ENCODE data around the gene PIK3IP1.
"Not testable (repeated sequence)": the region's sequence is repeated elsewhere in the genome, so short reads cannot be mapped to it uniquely, and the experiment has no call there.

Gene PIK3IP1, protein sequence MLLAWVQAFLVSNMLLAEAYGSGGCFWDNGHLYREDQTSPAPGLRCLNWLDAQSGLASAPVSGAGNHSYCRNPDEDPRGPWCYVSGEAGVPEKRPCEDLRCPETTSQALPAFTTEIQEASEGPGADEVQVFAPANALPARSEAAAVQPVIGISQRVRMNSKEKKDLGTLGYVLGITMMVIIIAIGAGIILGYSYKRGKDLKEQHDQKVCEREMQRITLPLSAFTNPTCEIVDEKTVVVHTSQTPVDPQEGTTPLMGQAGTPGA

DNA sequence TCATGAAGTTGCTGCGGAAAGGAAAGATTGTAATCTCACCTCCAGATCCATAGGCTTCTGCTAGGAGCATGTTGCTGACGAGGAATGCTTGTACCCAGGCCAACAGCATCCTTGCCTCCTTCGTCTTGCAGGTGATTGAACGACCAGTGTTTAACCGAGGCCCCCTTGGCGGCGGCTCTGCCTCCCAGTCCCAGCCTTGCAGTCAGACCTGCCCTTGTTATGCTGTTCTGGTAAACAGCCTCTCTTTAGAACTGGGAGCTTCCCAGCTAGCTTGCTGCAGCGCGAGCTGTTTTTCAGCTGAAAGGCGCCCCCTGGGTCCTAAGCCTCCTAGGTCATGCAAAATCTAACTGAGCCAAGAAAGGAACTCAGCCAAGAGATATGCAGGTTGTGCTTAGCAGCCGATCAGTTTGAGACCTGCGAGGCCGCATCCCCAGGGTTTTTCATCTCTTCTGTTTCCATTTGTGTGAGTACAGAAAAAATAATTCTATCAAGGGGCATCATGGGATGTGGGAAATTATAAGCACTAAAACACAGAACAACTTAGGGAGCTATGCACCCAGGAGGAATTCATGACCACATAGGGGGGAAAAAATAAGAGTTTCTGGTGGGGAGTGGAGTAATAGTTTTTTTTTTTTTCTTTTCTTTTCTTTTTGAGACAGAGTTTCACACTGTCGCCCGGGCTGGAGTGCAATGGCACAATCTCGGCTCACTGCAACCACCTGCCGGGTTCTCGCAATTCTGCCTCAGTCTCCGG, at the start of gene PIK3IP1:
Gene PIK3IP1, minus strand, starts transcription at position 253 of the 754 bp plus-strand sequence. Its CDS starts 144 bp downstream, at position 109.
- DNase-seq (ENCODE audit: low read depth in 2 of 2) = peak; percentile 70 to 80

DNA sequence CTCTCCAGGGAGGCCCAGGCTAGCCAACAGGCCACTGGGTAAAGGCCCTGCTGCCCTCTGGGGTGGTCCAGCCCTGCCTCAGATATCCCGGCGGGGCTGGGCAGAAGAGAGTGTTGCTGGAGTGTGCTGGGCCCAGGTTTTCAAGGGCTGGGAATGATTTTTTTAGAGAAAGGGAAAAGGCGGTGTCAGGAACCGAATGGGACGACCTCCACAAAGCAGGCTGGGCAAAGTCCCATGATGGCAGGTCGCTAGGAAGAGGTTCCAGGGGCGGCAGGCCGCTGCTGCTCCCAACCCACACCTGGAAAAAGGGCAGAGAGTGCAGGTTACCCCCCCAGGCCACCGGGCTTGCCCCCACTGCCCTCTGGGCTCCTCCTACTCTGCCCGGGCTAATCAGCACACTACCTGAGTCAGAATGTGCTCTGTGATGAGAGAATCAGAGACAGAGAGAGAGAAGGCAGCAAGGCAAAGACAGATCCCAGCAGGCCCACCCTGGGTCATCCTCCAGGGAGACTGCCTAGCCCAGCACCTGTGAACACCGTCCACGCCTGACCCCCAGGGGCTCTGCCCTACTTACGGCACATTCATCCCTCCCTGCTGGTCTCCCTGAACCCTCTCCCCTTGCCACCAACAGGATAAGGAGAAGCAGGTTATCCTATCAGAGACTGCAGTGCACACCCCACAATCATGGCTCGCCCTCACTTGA, 49.2 kb upstream of the PIK3IP1 start:
- no peak for DNase-seq (ENCODE audit: low read depth in 2 of 2)

DNA sequence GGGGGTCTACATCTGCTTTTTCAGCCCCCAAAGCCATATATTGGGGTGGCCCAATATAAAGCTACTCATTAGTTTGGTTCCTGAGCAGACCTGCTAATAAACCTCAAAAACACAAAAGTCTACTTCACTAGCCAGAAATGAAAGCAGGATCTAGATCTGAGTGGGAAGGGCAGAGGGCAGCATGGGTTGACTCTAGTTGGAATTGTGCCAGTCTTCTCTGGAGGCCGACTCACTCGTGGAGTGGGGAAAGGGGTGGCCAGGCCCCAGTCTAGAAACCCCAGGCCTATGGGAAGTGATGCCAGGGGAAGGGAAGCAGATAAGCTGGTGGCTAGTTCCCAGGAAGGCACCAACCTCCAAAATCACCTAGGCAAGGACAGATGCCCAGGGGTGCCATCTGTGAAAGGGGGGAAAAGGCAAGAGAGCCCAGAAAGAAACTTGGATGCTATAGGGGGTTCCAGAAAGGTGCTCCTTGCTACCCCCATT, 48.5 kb upstream of the PIK3IP1 start:
- DNase-seq (ENCODE audit: low read depth in 2 of 2) = no peak

DNA sequence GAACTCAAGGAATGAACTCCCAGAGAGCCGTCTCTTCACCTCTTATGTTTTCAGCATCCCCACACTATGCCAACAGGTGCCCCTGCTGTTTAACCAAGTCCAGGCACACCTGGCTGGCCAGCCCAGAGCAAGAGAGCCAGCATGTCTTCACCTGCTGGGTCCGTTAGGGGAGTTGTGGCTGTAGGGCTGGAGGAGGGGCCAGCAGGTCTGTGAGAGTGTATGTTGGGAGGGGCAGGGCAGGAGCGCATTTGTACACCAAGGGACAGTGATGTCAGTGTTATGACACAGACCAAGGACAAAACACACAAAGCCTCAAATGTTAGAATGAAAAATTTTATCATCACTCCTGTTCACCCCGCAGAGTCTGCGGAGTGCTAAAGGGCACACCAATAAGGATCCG, 48.1 kb upstream of the PIK3IP1 start:
- DNase-seq (ENCODE audit: low read depth in 2 of 2) = no peak

DNA sequence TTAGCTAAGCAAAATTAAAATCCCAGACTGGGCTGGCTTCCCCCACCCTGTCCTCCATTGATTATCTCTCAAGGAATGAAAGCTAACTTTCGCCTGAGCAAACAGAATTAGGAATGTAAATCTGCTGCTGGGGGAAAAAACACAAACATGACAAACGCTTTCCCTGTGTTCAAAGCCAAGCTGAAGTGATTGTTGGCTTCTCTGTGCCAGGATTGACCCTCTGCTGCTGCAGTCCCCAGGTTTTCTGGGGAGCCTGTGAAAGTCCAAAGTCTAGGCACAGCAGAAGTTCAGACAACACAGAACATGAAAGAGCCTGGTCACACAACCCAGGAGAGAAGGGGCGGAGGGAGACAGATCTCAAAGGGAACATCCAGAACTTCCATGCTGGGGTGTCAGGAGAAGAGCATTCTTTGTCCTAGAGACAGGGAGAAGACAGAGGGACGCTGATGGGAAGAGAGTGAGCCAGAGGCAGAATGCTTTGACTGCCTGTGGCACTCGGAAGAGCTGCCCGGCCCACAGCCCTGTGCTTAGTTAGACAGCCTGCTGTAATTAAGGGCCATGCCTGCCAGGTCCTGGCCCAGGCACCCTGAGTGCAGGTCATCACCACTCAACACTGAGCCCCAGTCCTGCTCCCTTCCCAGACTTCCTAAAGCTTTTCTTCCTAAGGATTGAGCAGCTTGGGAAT, 47.0 kb upstream of the PIK3IP1 start:
- no peak for DNase-seq (ENCODE audit: low read depth in 2 of 2)

DNA sequence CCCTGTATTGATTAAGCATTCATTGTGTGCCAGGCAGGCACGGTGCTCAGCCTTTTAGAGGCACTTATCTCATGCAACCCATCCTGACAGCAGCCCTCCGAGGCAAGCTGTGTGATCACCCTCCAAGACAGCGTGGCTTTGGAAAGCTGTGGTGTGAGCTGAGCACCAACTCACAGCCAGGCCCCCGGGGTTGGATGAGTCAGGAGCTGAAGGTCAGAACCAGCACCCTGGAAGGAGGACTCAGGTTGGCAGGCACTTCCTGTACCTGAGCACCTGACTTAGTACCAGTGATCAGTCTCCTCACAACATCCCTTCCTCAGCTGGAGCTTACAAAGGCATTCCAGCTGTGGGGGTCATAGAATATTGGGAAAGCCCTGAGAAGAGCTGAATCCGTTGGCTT, 44.9 kb upstream of the PIK3IP1 start:
- DNase-seq (ENCODE audit: low read depth in 2 of 2) = no peak

DNA sequence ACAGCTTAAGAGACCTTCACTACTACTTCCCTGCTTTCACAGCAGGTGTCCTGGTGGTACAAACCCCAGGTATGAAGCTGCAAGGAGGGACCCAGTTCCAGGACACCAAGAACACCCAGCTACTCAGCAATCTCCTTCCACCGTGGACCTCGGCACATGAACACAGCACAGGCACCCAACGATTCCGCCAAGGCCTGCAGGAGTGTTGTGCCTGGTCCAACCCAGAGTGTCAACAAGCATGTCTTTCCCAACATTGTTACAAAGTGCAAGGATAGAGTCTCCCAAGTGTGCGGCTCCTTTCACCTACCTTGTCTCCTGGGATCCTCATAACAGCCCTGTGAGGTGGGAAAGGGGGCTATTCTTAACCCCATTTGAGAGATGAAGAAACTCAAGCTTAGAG, 42.0 kb upstream of the PIK3IP1 start:
- no peak for DNase-seq (ENCODE audit: low read depth in 2 of 2)

DNA sequence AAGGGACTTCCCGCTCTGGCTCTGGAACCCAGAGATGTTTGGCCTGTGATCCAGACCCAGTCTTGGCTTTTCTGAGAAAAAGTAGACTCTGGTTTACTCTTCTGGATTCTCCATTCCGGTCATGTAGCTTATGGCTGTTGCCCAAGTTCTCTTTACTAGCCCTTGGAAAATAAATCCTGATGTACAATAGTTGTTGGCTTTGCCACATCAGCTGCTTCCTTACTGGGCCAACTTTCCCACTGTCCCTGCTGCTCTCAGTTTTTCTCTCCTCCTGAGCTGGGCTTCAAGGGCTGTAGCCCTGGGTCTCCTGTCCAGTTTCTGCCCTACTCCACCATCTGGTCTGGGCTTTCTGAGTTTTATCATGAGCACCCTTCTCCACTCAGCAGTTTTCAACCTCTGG, 41.4 kb upstream of the PIK3IP1 start:
- no peak for DNase-seq (ENCODE audit: low read depth in 2 of 2)

DNA sequence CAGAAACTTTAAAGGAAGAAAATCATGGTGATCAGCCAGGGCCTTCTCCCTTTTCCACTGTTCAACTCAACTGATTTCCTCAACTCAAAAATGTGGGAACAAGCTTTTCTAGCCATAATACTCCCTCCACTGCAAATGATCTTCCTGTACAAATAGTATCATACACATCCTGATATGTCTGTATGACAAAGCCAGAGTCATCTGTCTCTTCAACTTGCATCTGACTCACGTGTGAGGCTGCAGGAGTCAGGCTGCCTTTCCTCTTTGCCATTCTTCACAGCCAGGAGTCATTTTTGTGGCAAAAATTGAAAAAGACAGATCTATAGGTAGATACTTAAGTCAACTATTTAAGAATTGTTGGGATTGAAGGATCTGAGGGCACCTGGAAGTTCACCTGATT, 40.6 kb upstream of the PIK3IP1 start:
- DNase-seq (ENCODE audit: low read depth in 2 of 2) = no peak

DNA sequence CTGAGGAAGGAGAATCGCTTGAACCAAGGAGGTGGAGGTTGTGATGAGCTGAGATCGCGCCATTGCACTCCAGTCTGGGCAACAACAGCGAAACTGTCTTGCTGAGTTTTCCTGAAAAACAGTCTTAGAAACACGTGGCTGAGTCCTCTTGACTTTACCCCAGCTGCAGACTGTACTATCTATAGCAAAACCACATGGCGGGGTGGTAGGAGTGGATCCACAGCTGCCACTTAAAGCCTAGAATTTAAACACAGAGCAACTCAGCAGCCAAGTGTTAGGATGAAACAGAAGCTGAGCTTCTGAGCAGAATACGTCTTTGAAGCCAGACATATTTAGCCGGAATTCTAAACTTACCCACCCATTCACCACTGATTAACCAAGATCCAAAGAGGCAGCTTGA, 39.7 kb upstream of the PIK3IP1 start:
- DNase-seq (ENCODE audit: low read depth in 2 of 2) = no peak

DNA sequence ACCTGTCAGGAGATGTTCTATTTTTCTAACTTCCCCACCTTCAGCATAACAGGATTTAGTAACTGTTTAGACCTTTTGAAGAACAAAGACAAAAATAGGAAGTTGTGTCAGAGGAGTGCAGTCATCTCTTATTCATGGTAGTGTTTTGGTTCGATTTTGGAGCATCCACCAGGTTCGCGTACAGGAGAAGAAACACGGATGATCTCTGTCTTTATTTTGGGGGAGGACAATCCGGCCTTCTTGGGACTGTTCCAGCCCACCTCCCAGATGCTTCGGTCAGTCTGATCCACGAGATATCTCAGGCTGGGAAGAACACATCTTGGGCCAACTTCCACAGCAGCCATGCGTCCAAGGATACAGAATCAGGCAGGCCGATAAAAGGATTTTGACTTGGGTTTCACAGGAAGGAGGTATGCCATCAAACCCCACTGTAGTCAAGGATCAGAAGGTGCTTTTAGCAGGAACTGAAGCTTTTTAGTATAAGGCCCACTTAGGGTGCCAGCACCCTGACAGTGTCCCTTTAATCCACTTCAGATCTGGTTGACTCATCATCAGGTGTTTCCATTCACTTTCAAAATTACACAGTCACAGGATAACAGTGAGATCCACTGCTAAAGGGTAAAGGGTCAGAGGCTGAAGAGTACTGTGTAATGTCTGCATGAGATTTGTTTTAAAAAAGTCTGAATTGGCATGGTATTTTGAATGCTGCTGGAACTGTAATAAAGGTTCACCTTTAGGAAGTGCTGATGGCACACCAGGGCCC, 37.3 kb upstream of the PIK3IP1 start:
- DNase-seq (ENCODE audit: low read depth in 2 of 2) = no peak

DNA sequence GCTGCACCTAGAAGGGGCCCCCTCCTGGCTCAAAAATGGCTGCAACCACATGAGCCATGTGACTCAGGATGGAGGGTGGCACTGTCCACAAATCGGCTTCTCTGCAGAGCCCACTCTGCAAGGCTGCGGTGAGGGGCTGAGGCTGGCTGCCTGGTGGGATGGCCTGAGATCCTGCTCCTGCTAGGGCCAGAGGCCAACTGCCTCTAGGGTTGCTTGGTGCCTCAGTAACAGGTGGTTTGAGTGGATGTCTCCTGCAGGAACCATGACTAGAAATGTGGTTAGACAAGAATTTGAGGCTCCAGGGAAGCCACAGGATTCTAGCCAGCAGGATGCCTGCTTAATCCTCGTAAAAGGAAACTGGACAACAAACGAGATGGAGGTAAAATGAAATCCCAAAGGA, 36.7 kb upstream of the PIK3IP1 start:
- DNase-seq (ENCODE audit: low read depth in 2 of 2) = no peak

DNA sequence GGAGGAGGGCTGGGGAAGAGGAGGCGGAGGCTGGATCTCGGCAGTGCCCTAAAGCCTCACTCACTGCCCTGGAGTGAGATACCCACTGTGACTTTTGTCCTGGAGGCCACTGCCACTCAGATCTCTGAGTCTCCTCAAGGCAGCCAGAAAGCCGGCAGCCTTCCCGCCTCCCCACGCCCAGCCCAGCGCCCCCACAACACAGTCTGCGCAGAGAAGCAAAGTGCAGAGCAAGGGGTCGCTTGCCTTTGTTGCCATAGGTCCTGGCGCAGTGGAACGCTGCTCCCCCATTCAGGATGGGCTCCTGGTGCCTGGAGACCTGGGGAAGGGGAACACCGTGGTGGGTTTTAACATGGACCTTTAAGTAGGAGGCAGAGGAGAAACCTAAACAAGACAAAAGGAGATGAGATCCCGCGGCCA, 36.3 kb upstream of the PIK3IP1 start:
- DNase-seq (ENCODE audit: low read depth in 2 of 2) = no peak

DNA sequence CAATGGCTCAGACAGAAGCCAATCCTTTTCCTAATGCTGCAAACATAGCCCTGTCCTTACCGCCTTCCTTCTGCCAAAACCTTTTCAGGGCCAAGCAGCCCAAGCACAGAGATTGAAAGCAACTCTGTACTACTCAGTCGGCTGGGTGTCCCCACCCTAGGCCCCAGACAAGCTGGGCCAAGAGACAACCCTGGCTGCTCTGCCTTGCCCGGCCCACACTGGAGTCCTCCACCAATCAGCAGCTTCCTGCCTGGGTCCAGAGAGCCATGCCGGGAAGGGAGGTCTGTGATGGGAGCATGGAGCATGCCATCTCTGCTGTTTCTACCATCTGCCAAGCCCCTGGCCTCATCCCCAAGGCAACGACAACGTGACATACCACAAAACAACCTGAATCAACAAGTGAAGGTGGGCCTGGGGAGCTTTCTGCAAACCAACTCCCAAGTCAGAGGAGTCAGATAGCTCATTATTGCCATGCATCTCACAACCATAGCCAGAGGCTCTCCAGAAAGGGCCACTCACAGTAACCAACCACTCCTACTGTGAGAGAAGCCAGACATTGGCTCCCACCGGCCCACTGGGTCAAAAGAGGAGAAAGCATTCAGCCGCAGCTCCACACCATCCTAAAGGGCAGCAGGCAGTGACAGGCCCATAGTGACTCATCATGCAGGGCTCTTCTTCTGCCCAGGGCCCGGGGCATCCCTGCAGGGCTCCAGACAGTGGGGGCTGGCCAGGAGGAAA, 35.7 kb upstream of the PIK3IP1 start:
- no peak for DNase-seq (ENCODE audit: low read depth in 2 of 2)

DNA sequence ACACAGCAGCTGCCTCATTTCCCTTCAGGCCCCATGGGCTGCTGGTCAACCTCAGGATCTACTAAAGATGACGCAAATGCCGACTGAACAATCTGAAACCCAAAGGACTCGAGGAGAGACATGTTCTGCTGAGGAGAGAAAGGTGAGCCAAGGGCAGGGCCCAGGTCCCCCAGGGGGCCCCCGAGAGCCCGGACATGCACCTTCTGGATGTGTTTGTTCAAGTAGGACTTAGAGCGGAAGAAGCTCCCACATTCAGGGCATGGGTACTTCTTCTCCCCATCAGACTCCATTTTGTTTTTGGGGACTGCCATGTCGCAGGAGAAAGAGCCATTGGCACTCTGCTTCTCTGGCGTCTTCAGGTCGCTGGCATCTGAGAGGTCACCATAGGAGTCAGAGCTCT, 34.6 kb upstream of the PIK3IP1 start:
- DNase-seq (ENCODE audit: low read depth in 2 of 2) = no peak

DNA sequence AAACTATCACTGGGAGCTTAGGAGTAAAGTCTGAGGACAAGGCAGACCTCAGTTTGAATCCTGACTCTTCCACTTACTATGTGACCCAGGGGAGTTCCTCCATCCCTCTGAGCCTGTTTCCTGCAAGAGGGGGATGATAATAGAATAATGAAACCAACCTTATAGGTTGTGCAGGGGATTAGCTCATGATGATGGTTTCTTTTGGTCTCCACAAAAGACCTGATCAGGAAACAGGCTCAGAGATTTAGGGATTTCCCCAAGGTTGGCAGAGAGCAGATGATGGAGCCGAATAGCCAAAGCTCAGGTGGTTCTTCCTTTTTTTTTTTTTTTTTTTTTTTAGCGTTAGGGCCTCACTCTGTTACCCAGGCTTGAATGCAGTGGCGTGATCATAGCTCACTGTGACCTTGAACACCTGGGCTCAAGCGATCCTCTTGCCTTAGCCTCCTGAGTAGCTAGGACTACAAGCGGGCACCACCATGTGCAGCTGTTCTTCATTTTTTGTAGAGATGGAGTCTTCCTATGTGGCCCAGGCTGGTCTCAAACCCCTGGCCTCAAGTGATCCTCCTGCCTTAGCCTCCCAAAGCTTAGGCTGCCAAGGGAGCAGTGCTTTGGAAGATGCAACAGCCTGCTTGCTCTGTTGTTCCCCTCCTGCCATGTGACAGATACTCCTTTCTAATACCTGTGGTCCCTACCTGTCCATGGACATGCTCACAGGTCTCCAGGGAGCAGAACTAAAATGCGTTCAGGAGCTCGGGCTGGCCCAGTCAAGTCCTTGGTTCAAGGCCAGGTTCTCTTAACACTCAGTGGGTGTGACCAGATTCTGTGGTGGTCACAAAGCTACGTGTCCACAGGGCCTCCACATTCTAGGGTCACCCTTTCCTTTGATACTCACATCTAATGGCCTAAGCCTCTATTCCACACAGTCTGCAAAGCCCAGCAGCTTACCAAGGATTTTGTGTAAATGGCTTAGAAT, 31.6 kb upstream of the PIK3IP1 start:
- no peak for DNase-seq (ENCODE audit: low read depth in 2 of 2)

DNA sequence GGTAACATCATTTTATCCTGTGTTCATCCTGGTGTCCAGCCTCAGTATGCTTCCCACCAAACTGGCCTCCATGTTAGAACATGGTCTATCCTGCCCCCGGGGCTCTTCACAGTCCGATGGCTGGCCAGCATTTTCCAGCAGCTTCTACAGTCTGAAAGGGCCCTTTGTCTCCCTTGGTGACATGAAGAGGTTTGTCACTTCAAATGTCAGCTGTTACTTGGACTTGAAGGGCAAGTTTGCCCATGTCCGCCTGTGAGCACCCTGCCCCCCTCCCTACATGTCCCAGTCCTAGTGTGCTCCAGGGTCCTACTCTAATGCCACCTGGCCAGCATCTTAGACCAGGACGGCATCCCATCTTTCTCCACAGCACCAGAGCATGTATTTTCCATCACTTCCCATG, 29.1 kb upstream of the PIK3IP1 start:
- DNase-seq (ENCODE audit: low read depth in 2 of 2) = no peak

DNA sequence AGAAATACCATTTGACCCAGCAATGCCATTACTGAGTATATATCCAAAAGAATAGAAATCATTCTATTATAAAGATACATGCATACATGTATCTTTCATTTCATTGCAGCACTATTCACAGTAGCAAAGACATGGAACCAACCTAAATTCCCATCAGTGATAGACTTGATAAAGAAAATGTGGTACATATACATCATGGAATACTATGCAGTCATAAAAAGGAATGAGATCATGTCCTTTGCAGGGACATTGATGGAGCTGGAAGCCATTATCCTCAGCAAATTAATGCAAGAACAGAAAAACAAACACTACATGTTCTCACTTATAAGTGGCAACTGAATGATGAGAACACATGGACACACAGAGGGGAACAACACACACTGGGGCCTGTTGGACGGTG, 21.9 kb upstream of the PIK3IP1 start:
- DNase-seq (ENCODE audit: low read depth in 2 of 2) = not testable (repeated sequence)

DNA sequence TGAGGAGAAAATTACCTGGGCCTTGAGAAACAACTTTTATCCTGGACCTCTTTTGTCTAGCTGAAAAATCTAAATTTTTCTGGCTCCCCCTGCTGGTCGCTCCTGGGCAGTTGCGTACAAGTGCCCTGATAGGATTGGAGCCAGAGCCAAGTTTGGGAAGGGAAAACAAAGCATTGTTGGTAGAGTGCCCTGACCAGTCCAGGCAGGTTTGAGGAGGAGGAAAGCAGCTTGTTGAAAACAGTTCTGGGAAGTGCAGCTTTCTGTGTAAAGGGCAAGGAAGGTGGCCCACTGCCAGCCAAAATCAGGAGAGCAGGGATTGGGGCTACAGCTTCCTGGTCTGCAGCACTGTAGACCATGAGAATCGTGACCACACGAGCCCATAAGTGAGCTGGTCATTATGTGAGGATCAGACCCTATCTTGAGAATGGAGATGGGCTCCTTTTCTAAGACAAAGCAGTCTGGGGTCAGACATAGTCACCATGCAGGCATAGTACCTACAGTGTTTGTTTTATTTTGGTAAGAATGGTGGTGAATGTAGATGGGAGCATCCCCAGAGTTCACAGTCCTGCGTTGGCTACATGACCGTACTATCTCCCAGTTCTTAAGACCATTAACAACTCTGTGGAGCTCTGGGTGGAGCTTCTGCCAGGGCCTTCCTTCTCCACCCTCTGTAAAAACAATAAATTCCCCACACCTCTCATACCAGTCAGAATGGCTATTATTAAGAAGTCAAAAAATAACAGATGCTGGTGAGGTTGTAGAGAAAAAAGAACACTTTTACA, 21.3 kb upstream of the PIK3IP1 start:
- peak; percentile 55 to 58 for DNase-seq (ENCODE audit: low read depth in 2 of 2)

Data from stimulated activated CD4-positive, alpha-beta T cell treated with anti-CD3 and anti-CD28 coated beads, Interleukin-4, amount 100 ng/mL, for 48 hours (primary cell).